NCI-H1092 treated with DMSO at 0.1 percent for 48 hours (cell line): Measurements from ENCODE around the gene CBFA2T3.

ENCODE experiments used
- DNase-seq: peaks from one replicate; lab custom pipeline; 2025; lab: John Stamatoyannopoulos, UW

CBFA2T3 gene

DNA sequence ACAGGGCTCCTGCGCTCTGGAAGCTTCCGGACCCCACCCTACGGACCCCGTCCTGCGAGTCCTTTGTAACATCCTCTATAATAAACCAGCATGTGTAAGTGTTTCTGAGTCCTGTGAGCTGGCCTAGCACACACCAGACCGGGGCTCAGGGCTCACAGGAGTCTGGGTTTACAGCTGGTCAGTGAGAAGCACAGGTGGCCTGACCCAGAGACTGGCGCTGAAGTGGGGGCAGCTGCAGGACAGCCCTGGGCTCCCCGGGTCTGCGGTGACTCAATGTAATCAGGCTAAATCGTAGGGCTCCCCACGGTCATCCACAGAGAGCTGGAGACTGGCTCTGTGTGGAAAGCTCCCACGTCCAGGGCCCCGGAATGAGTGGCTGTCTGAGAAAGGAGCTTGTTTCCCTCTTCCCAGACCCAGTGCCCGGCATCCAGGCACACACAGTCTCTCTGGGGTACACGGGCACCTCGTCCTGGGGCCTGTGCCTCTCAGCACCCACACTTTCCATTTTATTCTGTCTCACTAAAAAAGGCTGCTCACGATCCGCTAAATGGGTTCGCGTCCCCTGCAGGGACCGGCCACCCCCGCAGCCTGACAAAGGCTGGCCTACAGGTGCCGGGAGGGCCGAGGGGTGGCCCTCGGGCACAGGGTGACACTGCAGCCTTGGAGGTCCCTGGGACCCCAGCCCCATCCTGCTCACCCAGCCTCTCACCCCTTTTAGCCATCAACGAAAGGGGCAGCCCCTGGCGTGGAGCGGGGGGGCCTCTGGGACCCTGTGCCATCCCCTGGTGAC, 18.9 kb upstream of the CBFA2T3 start:
- DNase-seq = no peak

DNA sequence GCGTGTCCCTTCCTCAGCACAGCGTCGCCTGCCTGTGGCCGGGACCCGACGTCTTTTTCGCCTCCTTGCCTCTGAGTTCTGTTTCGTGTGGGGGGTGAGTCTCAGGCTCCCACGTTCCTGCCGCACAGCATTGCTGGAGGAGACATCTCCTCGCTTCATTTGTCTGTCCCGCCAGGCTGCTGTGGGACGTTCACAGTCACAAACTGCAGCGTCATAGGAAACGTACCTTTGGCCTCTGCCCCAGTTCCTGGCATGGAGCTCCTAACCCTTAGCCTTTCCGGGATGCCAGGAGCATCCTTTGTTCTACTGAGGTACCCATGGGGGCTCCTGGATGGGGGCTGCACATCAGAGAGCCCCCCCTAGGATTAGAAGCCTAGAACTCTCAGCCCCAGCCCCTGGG, 18.2 kb upstream of the CBFA2T3 start:
- no peak for DNase-seq

DNA sequence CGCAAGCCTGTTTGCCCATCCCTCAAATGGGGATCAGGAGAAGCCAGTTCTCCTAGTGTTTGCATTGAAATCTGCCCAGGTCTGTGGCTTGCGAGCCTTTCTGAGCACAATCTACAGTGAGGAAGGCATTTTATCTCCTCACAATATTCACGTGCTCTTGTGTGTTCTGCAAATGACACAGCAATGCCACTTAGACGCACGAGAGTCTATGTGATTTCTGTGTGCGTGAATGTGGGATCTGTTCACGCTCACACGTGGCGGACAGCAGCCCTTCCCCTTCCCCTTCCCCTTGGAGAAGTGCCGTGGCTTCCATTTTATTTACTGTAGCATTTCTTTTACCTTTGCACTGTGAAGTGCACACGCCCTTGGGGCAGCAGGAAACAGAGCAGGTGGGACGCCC, 17.7 kb upstream of the CBFA2T3 start:
- DNase-seq = no peak

DNA sequence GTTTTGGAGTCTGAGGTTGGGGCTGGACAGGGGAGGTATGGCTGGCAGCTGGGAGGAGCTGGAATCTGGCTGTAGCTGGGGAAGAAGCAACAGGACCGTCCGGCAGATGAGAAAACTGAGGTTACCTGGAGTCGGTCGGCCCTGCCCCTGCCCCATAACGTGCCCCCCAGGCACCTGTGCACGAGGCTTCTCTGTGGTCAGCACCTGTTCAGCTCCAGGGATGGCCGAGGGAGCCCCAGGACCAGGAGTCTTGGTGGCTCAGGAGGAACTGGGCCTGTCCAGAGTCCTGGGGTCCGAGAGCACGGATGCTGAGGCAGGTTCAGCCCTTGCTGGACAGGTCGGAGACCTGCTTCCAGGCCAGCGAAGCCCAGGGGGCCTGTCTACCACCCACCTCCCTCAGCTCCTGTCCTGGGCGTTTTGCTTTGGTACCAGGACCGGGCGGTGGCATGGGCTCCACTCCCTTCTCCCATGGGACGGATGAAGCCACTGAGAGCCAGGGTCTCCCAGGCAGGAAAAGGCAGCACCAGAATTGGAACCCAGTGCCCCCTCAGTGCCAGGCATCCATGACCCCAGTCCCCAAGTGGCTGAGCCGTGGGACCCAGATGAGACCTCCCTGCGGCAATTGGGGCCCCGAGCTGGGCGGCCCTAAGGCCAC, 17.1 kb upstream of the CBFA2T3 start:
- DNase-seq = no peak

DNA sequence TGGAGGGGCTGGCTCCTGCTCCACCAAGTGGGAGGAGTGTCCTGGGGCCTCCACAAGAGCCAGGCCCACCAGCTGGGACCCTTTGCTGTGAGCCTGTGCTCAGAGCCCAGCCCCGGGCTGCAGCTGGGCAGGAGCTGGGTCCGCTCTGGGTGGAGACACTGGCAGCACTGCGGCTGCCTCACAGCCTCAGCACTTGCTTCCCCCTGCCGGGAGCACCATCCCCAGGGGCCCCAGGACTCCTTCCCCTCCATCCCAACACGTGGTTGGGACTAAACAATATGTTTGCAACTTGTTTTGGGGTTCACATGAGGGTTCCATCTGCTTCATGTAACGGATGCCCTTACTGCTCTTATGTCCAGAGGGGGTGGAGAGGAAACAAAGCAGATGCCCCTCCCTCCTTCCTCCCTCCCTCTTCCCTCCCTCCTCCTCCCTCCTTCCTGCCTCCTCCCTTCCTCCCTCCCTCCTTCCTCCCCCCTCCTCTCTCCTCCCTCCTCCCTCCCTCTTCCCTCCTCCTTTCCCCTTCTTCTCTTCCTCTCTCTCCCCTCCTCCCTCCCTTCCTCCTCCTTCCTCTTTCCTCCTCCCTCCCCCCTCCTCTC, 16.3 kb upstream of the CBFA2T3 start:
- DNase-seq = no peak

DNA sequence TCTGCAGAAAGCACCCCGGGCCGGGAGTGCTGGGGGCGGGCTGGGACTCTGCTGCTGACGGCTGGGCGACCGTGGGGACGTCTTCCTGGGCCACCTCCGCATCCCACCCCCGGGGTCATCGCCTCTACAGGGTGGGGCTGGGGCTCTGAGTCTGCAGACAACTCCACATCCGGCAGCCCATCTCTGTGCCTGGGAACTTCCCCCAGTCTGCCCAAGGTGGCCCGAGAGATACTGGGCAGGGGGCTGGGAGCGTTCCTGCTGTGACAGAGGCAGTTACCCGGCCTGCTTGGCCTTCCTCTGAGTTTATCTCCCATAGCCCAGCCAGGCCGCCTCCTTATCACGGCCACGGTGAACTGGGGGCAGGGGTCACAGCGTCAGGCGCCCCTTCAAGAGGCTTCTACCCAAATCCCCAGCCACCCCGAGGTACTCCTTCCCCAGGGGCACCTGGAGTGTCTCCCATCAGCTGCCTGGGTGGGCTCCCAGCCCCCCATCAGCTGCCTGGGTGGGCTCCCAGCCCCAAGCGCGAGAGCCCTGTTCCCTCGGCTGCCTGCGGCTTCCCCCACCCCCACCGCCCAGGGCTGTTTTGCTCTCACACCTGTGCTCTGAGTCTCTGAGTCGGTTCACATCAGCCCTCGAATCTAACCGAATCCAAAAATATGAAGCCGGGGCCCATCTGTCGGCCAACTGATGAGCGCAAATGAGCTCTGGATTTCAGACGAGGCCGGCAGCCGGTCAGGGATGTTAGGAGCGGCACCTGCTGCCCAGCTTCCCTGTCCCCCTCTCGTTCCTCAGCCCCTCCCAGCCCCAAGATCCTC, 15.6 kb upstream of the CBFA2T3 start:
- no peak for DNase-seq

DNA sequence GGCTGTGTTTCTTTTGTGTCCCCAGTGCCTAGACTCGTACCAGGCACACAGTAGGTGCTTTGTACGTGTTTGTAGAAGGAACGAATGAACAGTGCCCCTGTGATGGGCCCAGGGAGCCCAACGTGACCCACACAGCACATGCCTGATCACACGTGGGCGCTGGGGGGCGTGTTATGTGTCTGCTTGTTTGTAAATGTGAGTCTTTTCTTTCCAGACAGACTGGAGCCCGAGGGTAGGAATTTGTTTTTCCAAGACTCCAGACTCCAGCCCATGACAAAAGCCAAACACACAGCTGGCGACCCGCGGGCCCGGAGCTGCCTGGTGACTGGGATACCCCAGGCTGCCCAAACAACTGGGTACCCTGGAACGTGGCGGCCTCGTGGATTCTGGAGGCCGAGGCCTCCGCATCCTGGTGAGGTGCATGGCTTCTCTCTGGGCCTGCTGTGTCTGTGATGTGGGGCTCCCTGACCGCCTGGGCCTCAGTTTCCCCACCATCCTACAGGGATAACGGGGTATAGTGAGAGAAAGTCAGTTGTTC, 14.9 kb upstream of the CBFA2T3 start:
- DNase-seq = no peak

DNA sequence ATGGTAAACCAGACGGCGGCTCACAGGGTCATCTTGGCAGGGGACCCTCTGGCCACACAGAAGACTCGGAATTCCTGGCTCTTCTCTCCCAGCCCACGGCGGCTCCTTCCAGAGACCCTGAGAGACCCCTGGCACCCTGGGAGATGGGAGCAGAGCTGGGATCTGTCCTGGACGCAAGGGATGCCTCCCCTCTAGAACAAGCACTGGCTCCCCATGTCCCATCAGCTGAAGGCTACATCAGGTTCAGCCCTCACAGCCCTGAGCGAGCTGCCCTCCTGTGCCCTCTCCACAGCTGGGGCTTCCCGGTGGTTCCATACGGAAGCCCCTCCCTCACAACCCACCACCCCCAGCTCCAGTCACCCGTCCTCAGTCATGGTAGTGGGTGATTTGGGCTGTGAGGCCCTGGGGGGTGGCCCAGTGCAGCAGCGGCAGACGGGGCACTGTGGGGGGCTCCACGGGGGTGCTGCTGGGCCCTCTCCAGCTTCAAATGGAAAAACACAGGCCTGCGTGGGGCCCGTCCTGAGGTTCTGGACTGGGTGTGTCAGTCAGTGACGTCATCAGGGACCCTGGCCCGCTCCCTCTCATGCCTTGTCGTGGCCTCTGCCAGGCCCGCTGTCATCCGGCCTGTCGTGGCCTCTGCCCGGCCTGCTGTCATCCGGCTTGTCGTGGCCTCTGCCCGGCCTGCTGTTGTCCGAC, 13.0 kb upstream of the CBFA2T3 start:
- no peak for DNase-seq

DNA sequence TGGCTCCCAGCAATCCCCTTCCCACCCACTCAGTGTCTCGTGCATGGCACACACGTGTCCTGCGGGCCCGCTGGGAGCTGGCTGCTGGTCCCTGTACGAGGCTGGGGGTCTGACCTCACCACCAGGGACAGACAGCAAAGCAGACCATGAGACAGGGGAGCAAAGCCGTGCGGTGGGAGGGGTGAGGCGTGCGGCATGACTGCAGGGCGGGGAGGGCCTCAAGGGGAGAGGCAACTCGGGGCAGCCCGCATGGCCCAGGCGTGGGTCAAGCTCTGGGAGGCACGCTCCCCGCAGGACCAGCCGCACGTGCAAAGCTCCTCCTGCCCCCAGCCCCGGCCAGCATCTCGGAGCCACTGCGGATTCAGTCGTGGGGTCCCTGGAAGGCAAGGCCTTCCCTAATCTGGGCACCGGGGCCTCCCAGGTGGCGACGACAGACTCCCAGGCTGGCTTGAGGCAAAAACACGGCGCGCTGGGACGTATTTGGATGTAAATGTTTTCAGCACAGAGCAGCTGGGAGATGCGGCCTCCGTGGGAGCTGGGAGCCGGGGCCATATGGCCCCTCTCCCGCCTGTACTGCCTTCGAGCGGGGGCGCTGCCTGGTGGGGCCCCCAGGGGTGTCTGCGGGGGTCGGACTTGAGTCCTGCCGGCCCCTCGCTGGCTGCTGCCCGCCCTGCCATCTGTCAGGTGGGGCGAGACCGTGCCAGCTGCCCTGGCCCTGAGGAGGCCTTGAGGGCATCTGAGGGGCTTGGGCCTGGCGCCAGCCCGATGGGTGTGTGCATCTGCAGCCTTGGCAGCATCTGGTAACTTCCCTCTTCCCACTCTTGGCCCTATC, 12.2 kb upstream of the CBFA2T3 start:
- DNase-seq = peak; percentile 75

DNA sequence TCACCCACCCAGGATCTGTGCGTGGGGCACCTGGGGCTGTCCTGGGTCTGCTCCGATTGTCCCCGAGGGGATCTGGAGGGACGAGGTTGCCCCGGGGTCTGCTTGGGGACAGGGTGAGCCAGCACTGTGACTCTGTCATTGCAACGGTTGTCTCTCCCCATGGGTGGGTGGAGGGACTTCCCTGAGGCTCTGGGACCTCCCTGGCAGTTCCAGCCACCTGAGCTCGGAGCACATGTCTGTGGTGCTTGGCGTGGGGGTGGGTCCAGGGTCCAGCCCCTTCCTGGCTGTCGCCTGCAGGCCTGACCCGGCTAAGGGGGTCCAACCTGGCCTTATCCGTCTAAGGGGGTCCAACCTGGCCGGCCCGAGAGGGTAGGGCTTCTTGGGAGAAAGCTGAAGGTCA, 8.5 kb upstream of the CBFA2T3 start:
- DNase-seq = no peak

DNA sequence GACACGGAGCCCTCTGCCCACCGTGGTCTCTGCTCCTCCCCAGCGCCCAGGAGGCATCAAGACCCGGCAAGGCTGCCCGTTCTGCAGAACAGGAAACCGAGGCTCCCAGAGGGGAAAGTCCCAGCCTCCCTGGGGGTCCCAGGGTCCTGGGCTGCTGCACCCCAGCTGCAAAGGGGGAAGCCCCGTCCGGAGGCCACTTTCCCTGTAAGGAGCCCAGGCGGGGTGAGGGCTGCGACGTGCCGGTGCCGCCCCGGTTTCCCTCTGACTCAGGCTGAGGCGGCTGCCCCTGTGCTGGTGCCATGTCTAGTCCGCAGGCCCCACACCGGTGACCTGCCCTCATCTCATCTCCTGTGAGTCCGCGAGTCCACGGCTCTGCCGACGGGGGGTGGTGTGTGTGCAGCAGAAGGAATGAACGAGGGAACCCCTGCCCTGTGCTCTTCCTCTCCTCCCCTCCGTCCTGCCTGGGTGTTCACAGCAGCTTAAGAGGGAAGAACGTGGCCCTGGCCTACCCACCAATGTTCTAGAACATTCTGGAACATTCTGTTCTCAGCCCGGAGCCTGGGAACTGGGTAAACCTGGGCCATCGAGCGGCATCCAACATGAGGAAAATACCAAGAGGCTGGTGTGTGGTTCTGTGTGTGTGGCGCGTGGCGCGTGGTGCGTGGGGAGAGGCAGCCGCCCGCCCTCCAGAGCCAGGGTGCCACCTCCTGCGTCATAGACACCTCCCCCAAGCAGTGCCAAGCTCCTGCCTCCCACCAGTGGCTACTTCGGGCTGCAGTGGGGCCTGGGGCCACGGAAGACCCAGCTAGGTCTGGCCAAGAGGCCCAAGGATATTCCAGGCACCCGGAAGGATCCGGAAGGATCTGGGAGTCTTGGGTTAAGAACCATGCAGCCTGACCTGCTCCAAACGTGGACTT, 7.0 kb upstream of the CBFA2T3 start:
- no peak for DNase-seq

DNA sequence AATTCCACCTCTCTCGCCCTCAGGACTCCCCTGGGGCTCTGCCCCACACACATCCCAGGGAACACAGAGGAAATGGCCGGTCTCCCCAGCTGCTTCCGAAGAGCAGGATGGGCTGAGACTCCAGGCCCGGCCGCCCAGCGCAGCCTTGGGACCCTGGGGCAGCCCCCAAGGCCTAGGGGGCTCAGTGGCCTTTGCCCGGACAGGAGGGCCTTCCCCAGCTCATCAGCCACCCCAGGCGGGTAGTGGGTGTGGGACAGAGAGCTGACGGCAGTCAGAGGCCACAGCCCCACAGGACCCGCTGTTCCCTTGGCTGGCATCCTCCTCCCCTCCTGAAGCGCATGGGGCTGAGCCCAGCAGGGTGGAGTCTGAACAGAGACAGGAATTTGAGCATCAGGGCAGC, 6.2 kb upstream of the CBFA2T3 start:
- DNase-seq = no peak

DNA sequence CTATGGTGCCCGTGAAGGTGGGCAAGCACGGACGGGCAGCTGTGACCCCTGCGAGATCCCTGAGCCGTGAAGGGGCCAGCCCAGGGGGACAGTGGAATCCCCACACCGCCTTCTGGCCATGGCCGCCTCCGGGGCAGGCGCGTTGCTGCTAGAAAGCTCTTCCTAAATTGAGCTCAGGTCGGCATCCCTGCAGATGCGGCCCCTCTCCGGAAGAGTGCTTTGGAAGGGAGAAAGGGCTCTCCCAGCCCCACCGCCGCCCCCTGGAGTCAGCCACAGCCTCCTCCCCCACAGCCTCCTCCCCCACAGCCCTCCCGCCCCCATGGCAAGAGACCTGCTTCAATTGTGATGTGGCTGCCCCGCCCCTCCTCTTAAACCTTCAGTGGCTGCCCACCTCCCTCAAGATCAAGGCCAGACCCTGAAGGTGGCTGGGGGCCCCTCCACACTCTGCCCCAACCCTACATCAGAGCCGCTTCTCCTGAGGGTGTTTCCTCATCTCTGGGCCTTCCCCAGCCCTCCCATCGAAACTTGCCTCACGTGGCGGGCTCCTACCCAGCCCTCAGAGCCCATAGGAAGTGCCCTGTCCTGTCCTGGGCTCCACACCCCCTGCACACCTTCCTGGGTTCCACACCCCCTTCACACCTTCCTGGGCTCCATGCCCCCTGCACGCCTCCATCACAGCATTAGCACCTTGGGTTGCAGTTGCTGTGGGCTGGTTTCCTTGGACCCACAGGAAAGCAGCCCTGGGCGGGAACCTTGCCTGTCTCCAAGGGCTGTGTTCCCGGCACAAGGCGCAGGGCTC, 5.5 kb upstream of the CBFA2T3 start:
- no peak for DNase-seq

DNA sequence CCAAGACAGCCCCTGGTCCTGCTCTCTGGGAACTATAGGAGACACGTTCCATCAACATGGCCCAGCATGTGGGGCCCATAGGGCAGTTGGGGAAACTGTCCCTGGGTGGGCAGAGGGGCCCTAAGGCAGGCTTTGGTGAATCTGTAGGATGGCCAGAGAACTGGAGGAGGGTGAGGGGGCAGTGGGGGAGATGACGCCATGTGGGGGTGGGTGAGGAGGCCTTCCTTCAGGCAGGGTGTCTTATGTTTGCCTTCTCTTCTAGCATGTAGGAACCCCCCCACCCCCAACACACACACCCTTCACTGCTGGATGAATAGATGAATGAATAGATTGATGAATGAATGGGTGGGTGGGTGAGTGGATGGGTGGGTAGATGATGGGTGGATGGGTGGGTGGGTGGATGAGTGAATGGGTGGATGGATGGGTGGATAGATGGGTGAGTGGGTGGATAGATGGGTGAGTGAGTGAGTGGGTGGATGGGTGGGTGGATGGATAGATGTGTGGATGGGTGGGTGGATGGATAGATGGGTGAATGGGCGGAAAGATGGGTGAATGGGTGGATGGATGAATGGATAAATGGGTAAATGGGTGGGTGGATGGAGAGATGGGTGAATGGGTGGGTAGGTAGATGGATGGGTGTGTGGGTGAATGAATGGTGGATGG, 2.5 kb upstream of the CBFA2T3 start:
- DNase-seq = no peak

DNA sequence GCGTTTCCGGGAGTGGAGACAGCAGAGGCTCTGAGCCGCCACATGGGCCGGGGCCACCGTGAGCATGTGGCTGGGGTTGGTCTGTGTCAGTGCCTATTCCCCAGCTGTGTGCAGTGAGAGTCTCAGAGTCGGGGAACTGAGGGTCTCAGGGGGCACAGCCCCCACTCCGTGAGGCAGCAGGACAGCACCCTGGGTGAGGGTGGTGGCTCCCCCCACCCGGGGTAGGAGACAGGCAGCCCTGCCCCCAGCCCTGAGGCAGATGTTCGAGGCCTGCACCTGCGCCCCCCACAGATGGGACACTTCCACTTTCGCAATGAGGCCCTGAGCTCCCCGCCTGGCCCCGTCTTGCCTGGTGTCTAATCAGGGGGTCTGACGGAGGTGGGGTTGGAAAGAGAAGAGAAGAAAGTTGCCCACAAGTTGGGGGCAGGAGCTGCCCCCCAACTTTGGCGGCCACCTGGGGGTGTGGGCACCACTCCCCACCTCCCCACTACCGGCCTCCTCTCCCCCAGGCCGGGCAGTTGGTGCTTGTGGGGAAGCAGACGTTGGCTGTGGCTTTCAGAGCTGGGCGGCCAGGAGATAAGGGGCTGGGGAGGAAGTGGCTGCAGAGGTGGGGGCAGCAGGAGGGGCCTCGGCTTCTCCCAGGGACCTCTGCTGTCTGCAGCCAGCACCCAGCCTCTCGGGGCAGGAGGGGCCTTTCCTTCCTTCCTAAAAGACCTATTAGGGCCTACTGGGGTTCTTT, 1.8 kb upstream of the CBFA2T3 start:
- no peak for DNase-seq

DNA sequence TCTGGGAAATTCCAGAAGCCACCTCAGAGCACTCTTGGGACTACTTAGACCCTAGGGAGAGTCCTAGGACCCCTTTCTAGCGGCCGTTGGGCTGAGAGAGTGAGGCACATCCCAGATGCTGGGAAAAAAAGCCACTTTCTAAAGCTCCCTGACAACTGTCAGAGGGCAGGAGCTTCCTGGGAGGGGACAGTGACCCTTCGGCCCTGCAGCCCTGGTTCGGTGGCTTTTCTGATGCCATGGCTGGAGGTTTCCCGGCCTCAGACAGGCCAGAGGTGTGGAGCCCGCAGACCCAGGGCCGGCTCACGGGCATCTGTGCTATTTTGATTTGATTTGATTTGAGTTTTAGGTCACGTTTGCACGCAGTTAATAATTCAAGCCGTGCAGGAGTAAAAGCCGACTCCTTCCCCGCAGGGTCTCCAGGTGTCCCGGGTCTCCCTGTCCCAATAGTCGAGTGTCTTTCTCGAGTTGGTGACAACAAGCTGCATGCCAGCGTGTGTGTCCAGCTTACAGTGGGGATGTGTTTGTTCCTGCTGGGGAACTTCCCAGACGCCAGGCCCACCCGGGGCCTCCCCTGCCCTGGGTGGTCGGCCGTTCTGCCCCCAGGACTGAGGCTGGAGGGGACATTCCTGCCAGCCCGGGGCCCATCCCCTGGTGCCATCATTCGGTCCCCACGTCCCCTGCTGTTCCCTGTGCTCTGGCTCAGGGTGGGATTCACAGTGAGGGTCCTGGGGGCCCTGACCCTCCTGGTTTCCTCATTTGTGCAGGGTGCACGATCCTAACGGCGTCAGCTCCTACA, 1.0 kb upstream of the CBFA2T3 start:
- DNase-seq = no peak
